Transverse colon (tissue), 3 donors: Measurements from ENCODE around the gene PNKP.

ENCODE experiments used
- CTCF ChIP-seq, 5 experiments: fragments of 200-600 bp in 3 of 5; fragments of 450-650 bp in 2 of 5; sonication (generic) in 3 of 5; IDR thresholded peaks; 1 replicate in 2 of 5; 2 replicates in 3 of 5; pipeline ENCODE4 v1.5.1; 2016 to 2017; ENCODE audit warnings: antibody characterized with exemption in 5 of 5, inconsistent platforms in 3 of 5, mild to moderate bottlenecking in 2 of 5, moderate library complexity in 1 of 5
- POLR2A ChIP-seq: fragments of 450-650 bp; IDR thresholded peaks from one replicate; pipeline ENCODE4 v1.6.1; 2016; ENCODE audit warnings: antibody characterized with exemption, mild to moderate bottlenecking, moderate library complexity

- TF ChIP-seq CTCF (IDR thresholded peaks at IDR 0.05) (peak; percentile 24 to 85 (median 54)), POLR2A (peak; percentile 78)
Measured at GRCh38 chr19:49817964-49818648, 49.3 kb downstream of the PNKP start, which contains the start of gene MED25.
